GM18519 (cell line): ENCODE measurements around the gene STAC2.

Source experiments
- ATAC-seq: cut with Tn5 transposase; IDR thresholded peaks from one replicate; pipeline ENCODE4 v1.9.1; 2021; ENCODE audit warnings: mild to moderate bottlenecking, moderate library complexity; ENCODE audit not compliant: unreplicated experiment, low FRiP score

STAC2 gene

DNA sequence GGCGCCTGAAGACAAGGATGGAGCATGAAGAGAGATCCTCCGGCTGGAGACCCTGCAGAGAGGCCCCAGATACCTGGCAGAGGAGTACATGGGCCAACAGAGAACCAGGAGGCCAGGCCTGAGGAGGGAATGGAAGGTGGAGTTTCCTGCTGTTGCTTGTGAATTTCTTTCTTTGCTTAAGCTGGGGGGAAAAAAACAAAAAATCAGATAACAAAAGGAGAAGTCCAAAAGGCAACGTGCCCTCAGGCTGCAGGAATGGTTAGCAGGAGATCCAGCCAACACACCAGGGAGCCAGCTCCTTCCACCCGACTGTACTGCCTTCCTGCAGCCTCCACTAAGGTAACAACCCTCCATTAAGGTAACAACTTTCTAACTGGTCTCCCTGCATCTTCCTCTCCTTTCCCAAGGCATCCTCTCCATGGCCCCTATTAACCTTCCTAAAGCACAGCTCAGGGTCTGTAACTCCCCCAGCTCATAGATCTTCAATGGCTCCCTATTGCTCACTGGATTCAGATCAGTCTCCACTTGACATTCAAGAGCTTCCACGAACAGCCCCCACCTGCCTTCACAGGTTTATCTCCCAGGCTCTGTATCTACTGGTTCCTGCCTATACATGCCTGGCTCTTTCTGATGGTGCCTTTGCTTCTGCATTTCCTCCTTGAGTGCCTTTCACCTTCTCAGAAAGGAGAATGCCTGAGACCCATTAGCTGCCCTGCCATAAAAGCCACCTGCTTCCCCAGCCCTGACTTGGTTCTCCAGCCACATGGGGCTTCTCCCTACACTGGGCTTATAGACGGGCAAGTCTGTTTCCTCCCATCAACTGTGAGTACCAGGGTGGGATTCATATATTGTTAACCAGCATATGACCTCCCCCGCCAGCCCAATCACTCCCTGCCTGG is 59.1 kb downstream of the STAC2 start:
- no peak for ATAC-seq

DNA sequence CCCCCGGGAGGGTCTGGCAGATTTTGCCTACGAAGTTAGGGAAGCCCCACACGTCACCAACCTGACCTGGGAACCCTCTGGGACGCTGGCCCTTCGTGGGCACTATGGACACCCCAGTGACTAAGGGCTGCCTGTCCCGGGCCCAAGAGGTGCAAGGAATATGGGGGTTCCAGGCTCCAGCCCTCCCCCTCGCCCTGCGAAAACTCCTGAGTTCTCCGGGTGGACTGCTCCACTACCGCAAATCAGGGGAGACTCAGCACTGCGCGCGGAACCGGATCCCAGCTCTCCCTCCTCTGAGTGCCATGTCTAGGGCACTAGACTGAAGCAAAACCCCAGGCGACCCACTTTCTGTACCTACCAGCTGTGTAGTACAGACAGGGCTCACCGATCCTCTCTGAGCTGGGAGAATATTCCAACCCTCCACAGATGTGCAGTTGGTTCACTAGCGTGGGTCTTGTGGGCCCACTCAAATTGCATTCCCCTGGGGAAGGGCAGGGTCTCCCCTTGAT is 59.9 kb downstream of the STAC2 start, which contains the start of gene ARL5C:
Gene ARL5C, minus strand, starts transcription at position 321 of the 509 bp plus-strand sequence. CDS start 401 bp downstream, outside the sequence.
- ATAC-seq: no peak

DNA sequence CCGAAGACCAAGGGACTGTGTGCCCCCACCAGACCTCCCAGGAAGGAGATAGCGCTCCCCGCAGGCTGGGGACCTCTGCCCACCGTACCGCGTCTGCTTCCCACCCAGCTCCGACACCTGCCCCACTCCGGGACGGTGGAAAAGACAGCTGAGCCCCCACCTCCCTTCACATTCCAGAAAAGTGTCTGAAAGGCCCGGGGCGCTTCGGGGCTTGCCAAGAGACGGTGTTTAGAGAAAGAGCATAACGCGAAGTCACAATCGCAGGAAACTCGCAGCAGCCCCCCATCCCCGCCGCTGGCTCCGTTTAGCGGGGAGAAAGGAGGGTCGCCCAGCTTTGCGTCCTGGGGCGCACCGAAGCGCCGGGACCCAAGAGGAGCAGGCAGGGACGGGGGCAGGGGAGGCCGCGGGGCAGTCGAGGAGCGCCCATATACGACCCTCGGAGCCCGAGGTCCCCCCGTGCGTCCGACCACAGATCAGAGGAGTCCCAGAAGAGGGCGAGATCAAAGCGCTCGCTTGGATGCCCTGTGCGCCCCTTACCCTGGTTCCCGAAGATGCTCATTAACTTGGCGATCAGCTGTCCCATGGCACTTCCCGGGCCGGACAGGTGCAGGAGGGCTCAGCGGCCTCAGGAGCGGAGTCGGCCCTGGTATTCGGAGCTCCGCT is 60.4 kb downstream of the STAC2 start:
- ATAC-seq: no peak

DNA sequence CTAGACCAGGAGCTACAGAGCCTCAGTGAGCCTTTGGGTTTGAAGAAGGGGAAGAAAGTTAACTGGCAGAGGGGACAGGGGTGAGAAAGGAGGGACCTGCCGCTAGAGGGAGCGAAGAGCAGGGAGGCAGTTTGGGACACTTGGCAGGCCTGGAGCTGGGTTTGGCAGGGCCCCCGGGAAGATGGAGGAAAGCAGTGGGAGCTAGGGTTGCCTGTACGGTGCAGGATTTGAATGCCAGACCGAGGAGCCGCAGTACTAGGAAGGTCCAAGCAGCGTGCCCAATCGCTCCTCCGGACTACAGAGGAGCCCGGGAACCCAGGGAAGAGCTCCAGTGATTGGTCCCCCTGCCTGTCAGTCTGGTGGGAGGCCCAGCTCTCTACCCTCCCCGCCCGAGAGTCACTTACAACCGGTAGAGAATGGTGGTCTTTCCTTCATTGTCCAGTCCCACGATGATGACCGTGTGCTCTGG is 61.0 kb downstream of the STAC2 start:
- ATAC-seq: no peak

DNA sequence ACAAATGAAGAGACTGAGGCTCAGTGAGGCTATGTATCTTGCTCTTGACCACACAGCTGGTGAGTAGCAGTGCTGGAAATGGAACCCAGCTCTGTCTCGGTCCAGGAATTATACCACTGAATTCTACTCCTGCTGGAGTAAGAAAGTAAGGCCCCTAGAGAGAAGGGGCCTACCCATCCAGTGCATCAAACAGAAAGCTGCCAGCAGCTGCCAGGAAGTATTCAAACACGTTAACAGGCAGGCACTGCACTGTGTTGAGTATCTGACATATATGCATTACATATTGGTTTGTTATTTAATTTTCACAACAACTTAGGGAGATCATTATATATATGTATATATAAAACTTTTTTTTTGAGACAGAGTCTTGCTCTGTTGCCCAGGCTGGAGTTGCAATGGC is 63.8 kb downstream of the STAC2 start:
- ATAC-seq: no peak
